GM06990 (cell line): ENCODE measurements around the gene ELAPOR2.

ENCODE experiments used
- DNase-seq: peaks from one replicate; pipeline ENCODE4 v3.0.0-alpha.2; 2011; ENCODE audit not compliant: insufficient read length; ENCODE audit errors: extremely low read depth
- H3K27me3 ChIP-seq: replicated peaks from 2 replicates; pipeline ENCODE4 v1.6.0; 2011; ENCODE audit warnings: low read length; ENCODE audit not compliant: control insufficient read depth, insufficient read depth
- H3K36me3 ChIP-seq: 2 replicates; pipeline ENCODE4 v1.5.1; 2011; ENCODE audit warnings: low read length; ENCODE audit not compliant: control insufficient read depth, insufficient read depth
- H3K4me3 ChIP-seq: replicated peaks from 2 replicates; pipeline ENCODE4 v1.5.1; 2011; ENCODE audit warnings: low read depth, mild to moderate bottlenecking, control low read depth, low read length
- CTCF ChIP-seq: IDR thresholded peaks from 2 replicates; pipeline ENCODE4 v1.5.1; 2011; ENCODE audit warnings: low read length, control low read depth, mild to moderate bottlenecking, inconsistent platforms; ENCODE audit not compliant: insufficient read depth, poor library complexity, severe bottlenecking

ELAPOR2 gene

GRCh38 chr7:87038993-87039690, 20.3 kb downstream of the ELAPOR2 start:
- no peak for DNase-seq
- H3K4me3 ChIP-seq = peak overlapping the region; percentile 1; the same call in 1 of the 2 replicates
- H3K27me3 ChIP-seq = no peaks in the 10 kb centered on the region
- H3K36me3 ChIP-seq = no peaks in the 10 kb centered on the region
- TF ChIP-seq CTCF = no peak

- Histone ChIP-seq H3K27me3 (no peaks in the 10 kb centered on the region), H3K4me3 (no peak overlapping the region)
- TF ChIP-seq CTCF = no peak
Observed at GRCh38 chr7:87036985-87037384, 22.5 kb downstream of the ELAPOR2 start.

GRCh38 chr7:87032604-87033339, 26.7 kb downstream of the ELAPOR2 start:
- DNase-seq = no peak
- no peaks in the 10 kb centered on the region for H3K36me3 ChIP-seq
- H3K27me3 ChIP-seq = no peaks in the 10 kb centered on the region
- TF ChIP-seq CTCF = no peak
- H3K4me3 ChIP-seq = no peak overlapping the region

More at GRCh38 chr7:87036985-87037384, 22.5 kb downstream of the ELAPOR2 start:
- no peak for DNase-seq
- H3K36me3 ChIP-seq = no peaks in the 10 kb centered on the region

- no peaks in the 10 kb centered on the region for H3K36me3 ChIP-seq
- TF ChIP-seq CTCF = no peak
- no peaks in the 10 kb centered on the region for H3K27me3 ChIP-seq
- no peak overlapping the region for H3K4me3 ChIP-seq
- DNase-seq = no peak
Observed at GRCh38 chr7:87029078-87029477, 30.4 kb downstream of the ELAPOR2 start.

- TF ChIP-seq CTCF = no peak
- no peak for DNase-seq
Observed at GRCh38 chr7:87028636-87029035, 30.8 kb downstream of the ELAPOR2 start.

More at GRCh38 chr7:87028636-87029035, 30.8 kb downstream of the ELAPOR2 start:
- Histone ChIP-seq H3K36me3 (no peaks in the 10 kb centered on the region), H3K27me3 (no peaks in the 10 kb centered on the region), H3K4me3 (no peak overlapping the region)
